Stimulated activated CD4-positive, alpha-beta T cell treated with anti-CD3 and anti-CD28 coated beads, Interleukin-12 subunit alpha, Interleukin-12 subunit beta, amount 100 ng/mL, for 48 hours (primary cell): Measurements from ENCODE around the gene TBCA.
"Not testable (repeated sequence)": the region's sequence is repeated elsewhere in the genome, so short reads cannot be mapped to it uniquely, and the experiment has no call there.

Source experiments
- DNase-seq, 3 donors: peaks; one replicate each; pipeline ENCODE4 v3.0.0-alpha.2; 2020; ENCODE audit warnings: low read depth in 2 of 3, low spot score in 1 of 3

The TBCA gene

DNA sequence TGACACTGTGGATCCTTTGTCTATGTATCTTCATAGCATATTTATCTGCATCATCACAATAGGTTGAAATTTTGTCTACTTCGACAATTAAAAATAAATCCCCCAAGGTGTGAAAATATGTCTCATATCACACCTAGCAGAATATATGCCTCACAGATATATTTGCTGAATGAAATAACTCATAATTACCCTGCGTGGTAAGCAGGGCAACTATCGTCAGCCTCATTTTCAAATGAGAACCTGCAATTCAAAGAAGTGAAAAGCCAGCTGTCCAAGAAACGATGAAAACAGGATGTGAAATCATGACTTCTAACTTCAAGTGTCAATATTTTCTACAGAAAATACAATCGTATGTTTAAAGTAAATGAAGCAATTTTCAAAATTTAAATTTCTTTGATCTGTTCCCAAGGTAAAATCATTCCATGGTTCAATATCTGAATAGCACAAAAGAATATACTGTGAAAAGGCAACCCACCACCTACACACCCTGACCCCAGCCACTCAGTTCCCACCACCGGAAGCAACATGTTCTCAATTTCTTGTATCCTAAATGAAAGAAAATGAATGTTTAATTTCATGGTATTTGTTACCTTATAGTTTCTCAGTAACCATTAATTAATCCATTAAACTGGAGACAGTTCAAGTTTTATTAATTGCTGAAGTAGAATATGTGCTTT, 57.1 kb downstream of the TBCA start:
- no peak for DNase-seq

DNA sequence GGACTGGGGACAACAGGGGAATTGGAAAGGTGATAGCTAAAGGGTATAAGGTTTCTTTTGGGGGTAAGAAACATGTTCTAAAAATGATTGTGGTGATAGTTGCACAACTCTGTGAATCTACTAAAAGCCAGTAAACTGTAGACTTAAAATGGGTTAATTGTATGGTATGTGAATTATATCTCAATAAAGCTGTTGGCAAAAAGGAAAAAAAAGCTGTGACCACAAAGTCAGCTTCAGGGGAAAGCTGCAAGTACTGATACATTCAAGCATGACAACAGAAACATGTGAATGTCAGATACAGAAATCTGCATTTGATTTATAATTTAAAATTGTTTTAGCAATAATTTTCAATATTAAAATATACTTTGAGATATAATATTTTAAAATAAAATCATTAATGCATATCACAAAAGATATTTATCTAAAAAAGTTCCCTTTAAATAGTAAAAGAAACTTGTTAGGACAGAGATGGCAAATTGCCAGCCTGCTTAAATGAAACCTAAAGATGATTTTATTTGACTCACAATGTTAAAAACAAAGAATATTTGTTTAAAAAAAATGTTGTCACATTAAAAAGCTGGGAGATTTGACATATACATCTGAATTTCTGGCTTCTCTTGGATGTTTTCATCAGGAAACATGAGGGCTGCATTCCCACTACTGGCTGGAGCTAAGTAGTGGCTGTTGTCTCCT, 66.0 kb downstream of the TBCA start:
- DNase-seq, result no peak

DNA sequence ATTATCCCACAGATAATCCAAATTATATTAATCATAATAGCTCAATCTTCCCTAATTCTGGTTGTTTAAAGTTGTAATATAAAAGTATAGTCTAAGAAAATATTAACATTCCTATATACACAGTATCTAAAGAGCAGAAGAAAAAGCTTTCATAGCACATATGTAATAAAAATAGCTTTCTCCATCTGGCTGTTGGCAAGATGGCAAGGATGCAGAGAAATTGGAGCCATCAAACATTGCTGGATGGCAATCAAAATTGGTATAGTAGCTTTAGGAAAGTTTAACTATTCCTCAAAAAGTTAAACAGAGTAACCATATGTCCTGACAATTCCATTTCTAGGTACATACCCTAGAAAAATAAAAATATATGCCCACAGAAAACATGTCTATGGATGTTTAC, 66.8 kb downstream of the TBCA start:
- no peak for DNase-seq

GRCh38 chr5:77707791-77708190, 68.3 kb downstream of the TBCA start:
- no peak for DNase-seq

DNA sequence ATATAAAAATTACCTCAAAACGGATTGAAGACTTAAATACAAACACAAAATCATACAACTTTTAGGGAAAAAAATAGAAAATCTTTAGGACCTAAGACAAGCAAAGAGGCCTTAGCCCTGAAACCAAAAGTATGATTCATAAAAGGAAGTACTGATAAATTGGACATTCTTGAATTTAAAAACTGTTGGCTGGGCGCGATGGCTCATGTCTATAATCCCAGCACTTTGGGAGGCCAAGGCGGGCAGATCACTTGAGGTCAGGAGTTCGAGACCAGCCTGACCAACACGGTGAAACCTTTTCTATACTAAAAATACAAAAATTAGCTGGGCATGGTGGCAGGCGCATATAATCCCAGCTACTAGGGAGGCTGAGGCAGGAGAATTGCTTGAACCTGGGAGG, 76.6 kb downstream of the TBCA start:
- DNase-seq, result not testable (repeated sequence)

- DNase-seq, result no peak
Measured at GRCh38 chr5:77698920-77699319, 77.2 kb downstream of the TBCA start.

GRCh38 chr5:77697692-77698091, 78.4 kb downstream of the TBCA start:
- no peak for DNase-seq

DNA sequence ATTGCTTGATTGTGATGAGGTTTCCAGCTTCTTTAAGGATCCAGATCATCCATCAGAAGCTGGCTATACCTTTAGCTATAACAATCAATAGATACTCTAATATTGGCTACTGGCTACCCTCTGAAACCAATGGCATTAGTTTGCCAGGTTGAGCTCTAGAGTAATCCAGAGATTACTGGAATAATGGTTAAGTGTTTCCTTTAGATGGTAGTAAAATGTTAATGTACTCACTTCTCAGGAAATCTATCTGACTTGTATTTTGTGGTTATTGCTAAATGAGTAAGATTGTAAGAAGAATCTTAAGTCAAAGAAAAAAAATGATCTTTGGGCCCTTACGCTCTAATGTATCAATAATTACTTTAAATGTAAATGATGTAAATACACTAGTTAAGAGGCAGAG, 80.0 kb downstream of the TBCA start:
- DNase-seq, result no peak

DNA sequence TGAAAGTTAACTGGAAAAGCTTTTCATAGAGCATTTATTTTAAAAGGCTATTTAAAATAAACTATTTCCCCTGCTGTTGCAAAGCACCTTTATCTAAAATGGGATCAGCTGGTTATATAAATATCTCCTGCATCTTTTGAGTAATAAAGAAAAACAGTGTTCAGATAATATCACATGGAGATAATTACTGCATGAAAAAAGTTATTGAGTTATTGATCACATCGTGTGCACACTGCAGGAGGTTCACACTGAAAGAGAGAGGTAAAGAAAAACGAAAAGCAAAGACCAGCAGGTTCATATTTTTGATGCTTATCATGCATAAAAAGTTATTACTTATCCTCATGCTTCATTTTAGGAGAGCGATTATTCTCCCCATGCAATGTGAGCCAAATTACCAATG, 82.2 kb downstream of the TBCA start:
- DNase-seq, result no peak

DNA sequence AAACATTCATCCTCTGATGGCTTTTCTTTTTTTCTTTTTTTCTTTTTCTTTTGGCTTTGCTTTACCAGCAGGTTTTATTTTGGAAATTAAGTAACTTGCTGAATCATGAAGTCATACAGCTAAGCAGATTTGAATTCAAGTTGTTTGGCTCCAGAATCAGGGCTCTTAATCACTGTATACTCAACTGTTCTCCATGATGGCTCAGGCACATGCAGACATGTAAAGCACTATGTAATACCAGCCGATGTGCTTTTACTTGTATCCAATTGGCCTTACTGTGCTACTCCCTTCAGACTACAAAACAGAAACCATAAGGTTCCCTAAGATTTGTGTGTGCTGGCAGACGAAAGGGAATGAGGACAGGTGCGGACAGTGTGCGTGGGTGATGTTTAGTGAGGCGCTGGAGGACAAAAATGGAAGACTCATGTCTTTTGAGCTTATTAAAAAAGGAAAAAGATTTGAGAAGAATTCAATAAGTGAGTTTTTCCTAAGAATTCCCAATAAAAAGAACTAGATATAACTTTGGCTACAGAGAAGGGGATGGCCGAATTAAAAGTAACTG, 92.9 kb downstream of the TBCA start:
- DNase-seq, result no peak

DNA sequence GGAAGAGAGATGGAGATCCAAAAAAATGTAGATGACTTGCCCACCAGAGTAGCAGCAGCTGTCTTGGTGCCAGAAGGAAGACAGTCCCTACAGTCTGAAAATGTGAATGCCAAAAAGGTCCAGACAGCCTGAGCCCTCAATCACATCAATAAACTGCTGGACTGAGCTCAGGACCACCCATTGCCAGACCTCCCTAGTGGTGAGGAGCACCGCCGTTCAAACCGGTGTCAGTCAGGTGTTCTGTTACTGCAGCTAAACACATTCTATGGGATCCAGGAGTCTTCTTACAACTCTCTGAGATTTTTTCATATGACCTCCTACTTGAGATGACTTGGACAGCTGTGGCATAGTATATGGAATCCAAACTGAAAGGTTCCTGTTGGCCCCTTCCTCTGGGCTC, 105.6 kb downstream of the TBCA start:
- DNase-seq, result no peak

GRCh38 chr5:77669677-77670076, 106.5 kb downstream of the TBCA start:
- DNase-seq, result no peak

- no peak for DNase-seq
Measured at GRCh38 chr5:77663090-77663863, 112.9 kb downstream of the TBCA start.

DNA sequence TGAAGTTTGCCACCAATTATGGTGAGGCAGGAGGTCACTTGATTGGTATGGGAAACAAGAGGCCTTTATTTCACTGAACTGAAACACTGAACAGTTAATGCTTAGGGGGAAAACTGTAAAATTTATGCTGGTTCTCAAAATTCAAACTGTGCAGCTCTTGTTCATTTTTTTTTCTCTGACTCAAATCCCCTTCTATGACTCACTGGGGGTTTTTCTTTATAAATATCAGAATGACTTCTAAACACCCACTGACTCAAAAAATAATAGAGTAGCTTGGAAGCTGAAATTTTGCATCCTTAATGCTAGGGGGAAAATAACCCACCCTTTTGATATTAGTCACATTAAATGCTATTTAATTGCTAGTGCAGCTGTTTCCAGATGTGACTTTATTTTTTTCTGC, 113.5 kb downstream of the TBCA start:
- no peak for DNase-seq

- DNase-seq, result no peak
Measured at GRCh38 chr5:77658662-77659061, 117.5 kb downstream of the TBCA start.

DNA sequence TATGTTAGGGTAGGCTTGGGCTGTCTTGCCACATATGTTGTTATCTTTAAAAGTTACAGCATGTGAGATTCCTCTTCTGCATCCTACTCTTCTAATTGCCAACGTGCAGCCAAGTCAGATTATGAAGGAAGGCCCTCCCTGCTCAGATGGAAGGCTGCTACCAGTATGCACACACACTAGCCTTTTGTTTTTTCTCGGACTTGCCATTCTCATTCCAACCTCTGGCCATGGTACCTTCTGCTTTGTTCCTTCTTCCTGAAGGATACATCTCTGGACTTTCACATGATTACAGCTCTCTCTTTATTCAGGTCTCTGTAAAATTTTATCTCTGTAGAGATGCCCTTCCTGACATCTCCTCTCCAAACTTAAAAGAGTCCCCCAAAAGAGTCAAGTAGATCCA, 124.8 kb downstream of the TBCA start:
- no peak for DNase-seq

DNA sequence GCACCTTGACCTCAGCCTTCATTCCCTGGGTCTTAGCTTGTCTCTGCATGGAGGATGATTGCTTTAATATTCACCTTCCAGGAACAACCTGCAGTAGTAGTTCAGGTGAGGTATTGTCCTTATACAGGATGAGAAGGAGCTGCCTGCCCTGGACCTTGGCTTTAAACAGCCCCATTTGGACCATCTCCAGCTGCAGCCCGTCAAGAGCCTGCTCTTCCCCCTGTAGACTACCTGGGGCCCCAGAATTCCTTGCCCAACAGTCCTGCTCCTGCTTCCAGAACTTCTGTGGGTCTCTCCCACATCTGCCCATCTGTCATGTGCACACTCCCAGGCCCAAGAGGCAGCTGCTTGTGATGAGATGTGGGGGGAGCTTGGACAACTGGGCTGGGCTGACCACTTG, 125.5 kb downstream of the TBCA start:
- DNase-seq, result no peak

DNA sequence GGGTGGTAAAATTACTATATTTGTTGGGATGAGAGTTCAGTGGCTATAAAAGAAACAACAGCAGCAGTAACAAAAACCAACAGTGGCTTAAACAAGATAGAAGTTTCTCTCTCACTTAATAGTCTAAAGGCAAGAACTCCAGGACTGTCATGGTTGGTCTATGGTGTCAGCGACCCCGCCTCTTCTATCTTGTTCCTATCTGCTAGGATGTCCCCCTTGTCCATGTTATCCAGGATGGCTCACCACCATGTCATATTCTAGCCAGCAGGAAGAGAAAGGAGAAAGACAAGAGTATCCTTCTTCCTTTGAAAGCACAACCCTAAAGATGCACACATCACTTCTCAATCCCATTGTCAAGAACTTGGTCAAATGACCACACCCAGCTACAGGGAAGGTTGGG, 126.4 kb downstream of the TBCA start:
- DNase-seq, result no peak

GRCh38 chr5:77645995-77646639, 130.0 kb downstream of the TBCA start:
- DNase-seq, result no peak

DNA sequence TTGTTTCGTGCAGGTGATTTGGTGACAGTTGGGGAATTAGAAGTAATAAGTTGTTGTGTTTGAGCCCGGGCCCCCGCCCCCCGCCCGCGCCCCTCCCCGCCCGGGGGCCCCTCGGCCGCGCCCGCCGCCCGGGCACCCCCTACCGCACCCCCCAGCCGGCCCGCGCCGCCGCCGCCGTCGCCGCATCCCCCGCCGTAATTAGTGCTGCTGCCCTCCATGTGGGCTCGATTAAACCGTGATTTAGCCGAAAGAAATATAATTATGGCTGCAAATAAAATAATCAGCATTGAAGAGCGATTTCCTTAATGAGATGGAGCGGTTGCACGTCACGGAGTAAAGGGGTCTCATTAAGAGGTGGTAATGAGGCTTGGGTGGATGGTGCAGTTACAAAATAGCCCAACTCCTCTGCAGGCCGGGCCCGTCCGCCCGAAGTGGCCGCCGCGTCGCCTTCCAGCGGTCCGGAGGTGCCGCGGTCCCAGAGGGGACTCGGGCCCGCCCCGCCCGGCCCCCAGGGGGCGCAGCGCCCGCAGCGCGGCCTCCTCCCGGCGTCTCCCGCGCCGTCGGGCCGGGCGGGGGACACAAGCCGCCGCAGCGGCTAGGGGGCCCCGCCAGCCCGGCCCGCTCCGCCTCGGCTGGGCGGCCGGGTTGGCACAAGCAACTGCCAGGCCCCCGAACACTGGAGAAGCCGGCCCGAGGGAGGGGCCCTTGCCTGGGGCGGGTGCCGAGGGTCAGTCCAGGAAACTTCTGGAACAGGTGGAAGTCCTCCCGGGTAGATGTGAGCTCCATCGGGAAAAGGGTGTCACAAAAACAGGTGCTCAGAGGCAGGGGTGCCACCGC, 130.8 kb downstream of the TBCA start:
- peak in 1 of 3 donors; percentile 42 for DNase-seq
